CD4-positive, alpha-beta T cell treated with Interleukin-17A for 4 hours (primary cell): Measurements from ENCODE around the gene LGI2.
"Not testable (repeated sequence)": the region's sequence is repeated elsewhere in the genome, so short reads cannot be mapped to it uniquely, and the experiment has no call there.

Experiments
- DNase-seq: peaks from one replicate; pipeline ENCODE4 v3.0.0-alpha.2; 2020; ENCODE audit warnings: mixed read lengths

The LGI2 gene

GRCh38 chr4:25030277-25031076 is at the start of gene LGI2:
TSS of gene LGI2 (minus strand) at chr4:25030946. CDS start at chr4:25030693, 253 bp downstream.
- DNase-seq: no peak

- no peak for DNase-seq
Measured at GRCh38 chr4:25078523-25078922, 47.8 kb upstream of the LGI2 start.

- DNase-seq: no peak
Measured at GRCh38 chr4:25076625-25077398, 46.1 kb upstream of the LGI2 start.

GRCh38 chr4:25075851-25076250 is 45.1 kb upstream of the LGI2 start:
- DNase-seq: no peak

- no peak for DNase-seq
Measured at GRCh38 chr4:25075129-25075528, 44.4 kb upstream of the LGI2 start.

GRCh38 chr4:25070545-25070944 is 39.8 kb upstream of the LGI2 start:
- DNase-seq: no peak

GRCh38 chr4:25069014-25069413 is 38.3 kb upstream of the LGI2 start:
- no peak for DNase-seq

GRCh38 chr4:25068386-25068785 is 37.6 kb upstream of the LGI2 start:
- no peak for DNase-seq

- no peak for DNase-seq
Measured at GRCh38 chr4:25065932-25066590, 35.3 kb upstream of the LGI2 start.

- no peak for DNase-seq
Measured at GRCh38 chr4:25065431-25065858, 34.7 kb upstream of the LGI2 start.

- not testable (repeated sequence) for DNase-seq
Measured at GRCh38 chr4:25064447-25064846, 33.7 kb upstream of the LGI2 start.

- no peak for DNase-seq
Measured at GRCh38 chr4:25063116-25063515, 32.4 kb upstream of the LGI2 start.

GRCh38 chr4:25062098-25062497 is 31.4 kb upstream of the LGI2 start:
- DNase-seq: no peak

GRCh38 chr4:25061602-25062001 is 30.9 kb upstream of the LGI2 start:
- no peak for DNase-seq

GRCh38 chr4:25060963-25061340 is 30.2 kb upstream of the LGI2 start:
- DNase-seq: no peak

GRCh38 chr4:25060241-25060962 is 29.7 kb upstream of the LGI2 start:
- no peak for DNase-seq

GRCh38 chr4:25059791-25060190 is 29.0 kb upstream of the LGI2 start:
- no peak for DNase-seq

- no peak for DNase-seq
Measured at GRCh38 chr4:25058796-25059195, 28.1 kb upstream of the LGI2 start.

GRCh38 chr4:25057299-25057698 is 26.6 kb upstream of the LGI2 start:
- DNase-seq: no peak

- DNase-seq: not testable (repeated sequence)
Measured at GRCh38 chr4:25052037-25052436, 21.3 kb upstream of the LGI2 start.

- DNase-seq: no peak
Measured at GRCh38 chr4:25051534-25051933, 20.8 kb upstream of the LGI2 start.

GRCh38 chr4:25050370-25051078 is 19.8 kb upstream of the LGI2 start:
- DNase-seq: no peak
